Activated CD8-positive, alpha-beta memory T cell treated with anti-CD3 and anti-CD28 coated beads for 48 hours (primary cell): ENCODE data around the gene PDE6A.

Experiments used
- DNase-seq, 3 experiments: peaks; one replicate each; pipeline ENCODE4 v3.0.0-alpha.2; 2020; ENCODE audit warnings: low read depth in 2 of 3, low spot score in 2 of 3

PDE6A gene

DNA sequence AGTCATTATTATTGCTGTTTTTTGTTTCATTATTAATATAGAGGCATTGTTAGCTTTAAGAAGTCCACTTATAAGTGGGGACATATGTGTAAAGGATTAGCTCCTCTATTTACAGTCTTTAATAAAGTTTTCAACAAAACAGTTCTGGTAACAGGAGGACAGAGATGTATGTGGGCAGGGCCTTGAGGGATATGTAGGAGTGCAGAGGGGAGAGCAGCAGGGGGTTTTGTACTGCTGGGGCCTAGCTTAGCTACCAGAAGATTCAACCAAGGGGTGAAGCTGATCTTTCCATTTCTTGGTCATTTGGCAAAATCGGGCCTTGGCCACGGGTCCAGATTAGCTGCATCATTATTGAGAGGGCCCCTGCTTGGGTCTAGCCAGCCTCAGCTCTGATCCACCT, 124.6 kb downstream of the PDE6A start:
- DNase-seq: no peak

DNA sequence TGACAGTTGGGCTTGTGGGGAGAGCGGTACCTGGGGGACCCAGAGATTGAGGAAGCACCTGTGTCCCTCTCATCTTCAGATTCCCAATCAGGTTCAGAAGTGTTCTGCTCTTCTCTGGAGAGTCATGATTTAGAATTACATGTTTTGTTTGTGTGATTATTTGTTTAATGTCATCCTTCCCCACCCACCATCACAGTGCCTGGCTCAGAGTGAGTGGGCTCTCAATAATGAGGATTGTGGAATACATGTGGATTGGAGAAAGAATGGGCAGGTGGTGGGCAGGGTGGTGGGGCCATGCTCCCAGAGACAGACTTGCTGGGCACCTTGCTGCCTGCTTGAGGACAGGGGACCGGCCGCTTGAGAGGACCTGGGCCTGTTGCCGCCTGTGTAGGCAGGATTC, 126.5 kb downstream of the PDE6A start:
- no peak for DNase-seq

DNA sequence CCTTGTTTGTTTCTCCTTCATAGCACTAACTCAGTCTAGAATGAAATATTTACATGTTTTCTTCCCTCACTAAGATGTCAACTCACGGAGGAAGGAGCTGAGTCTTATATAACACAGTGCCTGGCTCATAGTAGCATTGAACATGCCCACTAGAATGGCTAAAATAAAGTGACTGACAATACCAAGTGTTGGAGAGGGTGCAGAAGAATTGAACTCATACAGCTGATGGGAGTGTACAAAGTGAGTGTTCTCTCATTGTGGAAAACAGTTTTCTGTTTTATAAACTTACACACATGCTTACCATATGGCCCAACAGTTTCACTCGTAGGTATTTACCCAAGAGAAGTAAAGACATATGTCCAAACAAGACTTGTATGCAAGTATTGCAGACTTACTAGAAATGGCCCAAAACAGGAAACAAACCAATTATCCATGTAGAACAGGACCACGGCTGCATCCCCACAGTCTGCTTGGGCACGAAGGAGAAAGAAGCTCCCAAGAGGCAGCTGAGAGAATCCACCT, 127.0 kb downstream of the PDE6A start:
- DNase-seq: no peak

DNA sequence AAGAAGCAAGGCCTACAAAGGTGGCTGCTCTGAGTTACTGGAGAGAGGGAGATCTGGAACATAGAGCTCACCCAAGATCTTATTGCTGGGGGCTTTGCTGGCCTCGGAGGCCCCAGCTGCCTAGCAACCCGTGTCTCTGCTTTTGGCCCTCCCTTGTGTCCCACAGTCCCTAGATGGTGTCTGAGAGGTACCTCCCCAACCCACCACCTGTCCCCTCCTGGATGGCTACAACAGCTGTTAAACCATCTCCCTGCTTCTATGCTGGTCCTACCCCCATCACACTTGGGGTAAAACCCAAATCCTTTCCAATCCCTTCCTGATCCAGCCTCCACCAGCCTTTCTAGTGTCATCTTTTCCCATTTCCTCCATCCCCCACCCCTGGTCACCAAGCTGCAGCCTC, 127.9 kb downstream of the PDE6A start:
- no peak for DNase-seq

DNA sequence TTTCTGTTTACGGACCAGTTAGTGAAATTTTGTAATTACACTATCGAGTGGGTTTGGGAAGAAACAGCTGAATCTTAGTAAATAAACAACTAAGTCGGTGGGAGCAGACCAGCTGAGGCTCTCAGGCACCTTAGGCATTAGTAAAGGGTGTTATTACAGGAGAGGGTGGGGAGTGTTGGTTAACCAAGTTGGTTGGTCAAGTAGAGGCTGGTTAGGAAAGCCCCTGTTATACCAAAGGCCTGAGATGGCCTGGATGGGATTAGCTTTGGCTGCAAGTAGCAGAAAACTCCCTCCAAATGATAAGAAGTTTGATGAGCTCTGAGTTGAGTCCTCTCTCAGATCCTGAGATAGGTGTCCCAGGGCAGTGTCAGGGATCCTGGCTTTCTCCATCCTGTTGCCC, 133.1 kb downstream of the PDE6A start:
- DNase-seq: no peak

DNA sequence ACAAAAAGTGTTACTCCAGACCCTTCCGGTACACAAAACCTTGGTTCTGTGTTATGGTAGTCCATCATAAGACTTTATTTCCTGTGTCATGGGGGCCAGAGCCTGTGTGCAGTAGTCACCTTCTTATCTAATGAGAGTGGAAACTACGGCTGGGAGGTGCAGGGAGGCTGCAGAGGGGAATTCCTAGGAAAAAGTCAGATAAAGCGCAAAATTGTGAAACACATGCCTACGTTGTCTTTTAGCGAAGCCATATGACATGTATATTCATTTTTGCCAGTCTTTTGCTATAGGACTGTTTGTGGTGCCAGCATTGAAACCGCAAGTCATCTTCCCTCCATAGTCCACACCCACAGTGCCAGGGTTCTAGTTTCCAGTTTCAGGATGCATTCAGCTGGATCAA, 133.7 kb downstream of the PDE6A start:
- no peak for DNase-seq

DNA sequence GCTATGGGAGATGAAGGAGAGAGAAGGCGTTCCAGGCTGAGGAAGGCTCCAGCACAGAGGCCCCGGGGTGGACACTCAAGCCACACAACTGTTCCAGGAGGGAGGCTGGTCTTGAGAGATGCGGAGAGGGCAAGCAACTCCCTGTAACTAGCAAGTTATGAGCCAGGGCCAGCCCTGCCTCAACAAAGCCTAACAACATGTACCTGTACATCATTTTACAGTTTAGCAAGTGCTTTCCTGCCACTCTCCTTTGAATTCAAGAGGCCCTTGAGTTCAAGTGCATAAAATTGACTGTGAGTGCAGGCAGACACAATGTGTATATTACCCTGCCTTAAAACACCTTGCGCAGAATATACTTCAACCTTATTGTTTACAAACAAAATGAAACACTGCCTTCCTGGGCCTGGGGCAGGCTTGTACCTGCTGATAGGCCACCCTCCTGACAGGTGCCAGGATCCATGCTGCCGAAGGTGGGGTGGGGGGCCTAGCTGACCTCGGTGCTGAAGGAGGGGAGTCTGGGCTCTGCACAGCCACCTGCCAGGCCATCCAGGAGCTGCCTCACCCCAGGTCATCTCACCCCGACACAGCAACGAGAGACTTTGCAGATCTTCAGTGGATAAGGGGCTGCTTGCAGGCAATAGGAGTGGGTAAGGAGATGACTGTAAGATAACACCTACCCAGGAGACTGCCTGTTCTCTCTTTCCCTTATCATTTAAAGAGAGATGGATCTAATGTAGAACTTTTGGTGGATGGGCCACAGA, 134.5 kb downstream of the PDE6A start:
- DNase-seq: no peak

DNA sequence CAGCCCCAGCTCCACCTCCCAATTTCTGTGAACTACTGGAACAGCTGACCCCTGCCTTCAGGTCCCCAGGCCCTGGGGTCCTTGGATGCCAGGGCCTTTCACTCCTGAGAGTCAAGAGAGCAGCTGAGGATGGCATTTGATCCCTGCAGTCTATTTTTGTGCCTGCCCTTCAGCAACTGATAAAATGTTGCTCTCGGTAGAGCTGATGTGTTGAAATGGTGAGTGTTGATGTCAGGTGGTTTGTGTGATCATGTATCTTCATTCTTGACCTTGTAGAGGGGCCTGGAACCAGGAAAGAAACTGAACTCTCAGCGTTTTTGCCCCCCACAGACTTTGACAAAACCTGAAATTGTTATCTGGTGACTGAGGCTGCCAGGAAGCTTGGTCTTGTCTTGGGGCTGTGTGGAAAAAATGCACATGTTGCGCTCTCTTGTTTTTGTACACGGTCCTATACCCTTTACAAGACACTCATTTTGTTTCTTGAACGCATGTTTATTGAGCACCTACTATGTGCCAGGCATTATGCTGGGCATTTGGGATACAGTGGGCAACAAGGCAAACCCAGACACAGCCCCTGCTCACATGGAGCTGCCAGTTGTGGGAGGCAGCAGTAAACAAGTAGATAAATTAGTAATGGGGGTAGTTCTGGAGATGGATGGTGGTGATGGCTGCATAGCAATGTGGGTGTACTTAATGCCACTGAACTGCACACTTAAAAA, 136.2 kb downstream of the PDE6A start:
- no peak for DNase-seq
